ENCODE data around the gene DENND5A.

The DENND5A gene

GRCh38 chr11:9138133-9138453 lies 127.1 kb downstream of the DENND5A start:
- Histone ChIP-seq H3K27ac (ENCODE audit: low read depth, low read length) (no peak overlapping the region), H3K4me3 (ENCODE audit: low read depth, low read length) (no peak overlapping the region), H3K36me3 (ENCODE audit: control insufficient read depth, insufficient read depth, low read length) (peaks cover 71% of the 10 kb centered on the region), H3K4me1 (ENCODE audit: control insufficient read depth, insufficient read depth, low read length) (peaks cover 8% of the 10 kb centered on the region), H3K27me3 (ENCODE audit: control insufficient read depth, insufficient read depth, low read length) (no peaks in the 10 kb centered on the region), H3K9ac (ENCODE audit: low read length) (no peak overlapping the region), H3K9me3 (ENCODE audit: control insufficient read depth, insufficient read depth, low read depth, low read length) (no peaks in the 10 kb centered on the region)

GRCh38 chr11:9137293-9138132 lies 127.6 kb downstream of the DENND5A start:
- no peaks in the 10 kb centered on the region for H3K9me3 ChIP-seq (ENCODE audit: control insufficient read depth, insufficient read depth, low read depth, low read length)
- no peak overlapping the region for H3K27ac ChIP-seq (ENCODE audit: low read depth, low read length)
- H3K36me3 ChIP-seq (ENCODE audit: control insufficient read depth, insufficient read depth, low read length), result peaks cover 65% of the 10 kb centered on the region

GRCh38 chr11:9136741-9137140 lies 128.4 kb downstream of the DENND5A start:
- peaks cover 8% of the 10 kb centered on the region for H3K4me1 ChIP-seq (ENCODE audit: control insufficient read depth, insufficient read depth, low read length)
- no peak overlapping the region for H3K9ac ChIP-seq (ENCODE audit: low read length)
- peaks cover 58% of the 10 kb centered on the region for H3K36me3 ChIP-seq (ENCODE audit: control insufficient read depth, insufficient read depth, low read length)
- H3K27ac ChIP-seq (ENCODE audit: low read depth, low read length), result no peak overlapping the region
- H3K4me3 ChIP-seq (ENCODE audit: low read depth, low read length), result no peak overlapping the region
- H3K27me3 ChIP-seq (ENCODE audit: control insufficient read depth, insufficient read depth, low read length), result no peaks in the 10 kb centered on the region
- no peaks in the 10 kb centered on the region for H3K9me3 ChIP-seq (ENCODE audit: control insufficient read depth, insufficient read depth, low read depth, low read length)

More at GRCh38 chr11:9137293-9138132, 127.6 kb downstream of the DENND5A start:
- Histone ChIP-seq H3K27me3 (ENCODE audit: control insufficient read depth, insufficient read depth, low read length) (no peaks in the 10 kb centered on the region), H3K4me3 (ENCODE audit: low read depth, low read length) (no peak overlapping the region), H3K4me1 (ENCODE audit: control insufficient read depth, insufficient read depth, low read length) (peaks cover 8% of the 10 kb centered on the region), H3K9ac (ENCODE audit: low read length) (no peak overlapping the region)

- Histone ChIP-seq H3K4me1 (ENCODE audit: control insufficient read depth, insufficient read depth, low read length) (peaks cover 11% of the 10 kb centered on the region), H3K4me3 (ENCODE audit: low read depth, low read length) (no peak overlapping the region), H3K27ac (ENCODE audit: low read depth, low read length) (no peak overlapping the region), H3K9ac (ENCODE audit: low read length) (no peak overlapping the region), H3K9me3 (ENCODE audit: control insufficient read depth, insufficient read depth, low read depth, low read length) (no peaks in the 10 kb centered on the region), H3K27me3 (ENCODE audit: control insufficient read depth, insufficient read depth, low read length) (no peaks in the 10 kb centered on the region), H3K36me3 (ENCODE audit: control insufficient read depth, insufficient read depth, low read length) (peaks cover 33% of the 10 kb centered on the region)
Measured at GRCh38 chr11:9133956-9134355, 131.2 kb downstream of the DENND5A start.

GRCh38 chr11:9132203-9132878 lies 132.8 kb downstream of the DENND5A start:
- no peak overlapping the region for H3K4me3 ChIP-seq (ENCODE audit: low read depth, low read length)
- no peak overlapping the region for H3K27ac ChIP-seq (ENCODE audit: low read depth, low read length)
- H3K9ac ChIP-seq (ENCODE audit: low read length), result no peak overlapping the region
- peaks cover 3% of the 10 kb centered on the region; the same call in 1 of the 2 replicates for H3K4me1 ChIP-seq (ENCODE audit: control insufficient read depth, insufficient read depth, low read length)
- H3K9me3 ChIP-seq (ENCODE audit: control insufficient read depth, insufficient read depth, low read depth, low read length), result peaks cover 5% of the 10 kb centered on the region; the same call in 1 of the 2 replicates
- H3K27me3 ChIP-seq (ENCODE audit: control insufficient read depth, insufficient read depth, low read length), result no peaks in the 10 kb centered on the region
- H3K36me3 ChIP-seq (ENCODE audit: control insufficient read depth, insufficient read depth, low read length), result peaks cover 19% of the 10 kb centered on the region

- no peak overlapping the region for H3K27ac ChIP-seq (ENCODE audit: low read depth, low read length)
- peaks cover 5% of the 10 kb centered on the region; the same call in 1 of the 2 replicates for H3K9me3 ChIP-seq (ENCODE audit: control insufficient read depth, insufficient read depth, low read depth, low read length)
- H3K4me1 ChIP-seq (ENCODE audit: control insufficient read depth, insufficient read depth, low read length), result peaks cover 3% of the 10 kb centered on the region; the same call in 1 of the 2 replicates
- H3K36me3 ChIP-seq (ENCODE audit: control insufficient read depth, insufficient read depth, low read length), result peaks cover 3% of the 10 kb centered on the region; the same call in 1 of the 2 replicates
- H3K27me3 ChIP-seq (ENCODE audit: control insufficient read depth, insufficient read depth, low read length), result no peaks in the 10 kb centered on the region
- no peak overlapping the region for H3K4me3 ChIP-seq (ENCODE audit: low read depth, low read length)
- H3K9ac ChIP-seq (ENCODE audit: low read length), result no peak overlapping the region
Measured at GRCh38 chr11:9130297-9130696, 134.9 kb downstream of the DENND5A start.

- peaks cover 5% of the 10 kb centered on the region; the same call in 1 of the 2 replicates for H3K9me3 ChIP-seq (ENCODE audit: control insufficient read depth, insufficient read depth, low read depth, low read length)
- H3K27me3 ChIP-seq (ENCODE audit: control insufficient read depth, insufficient read depth, low read length), result no peaks in the 10 kb centered on the region
- no peak overlapping the region for H3K27ac ChIP-seq (ENCODE audit: low read depth, low read length)
- H3K4me3 ChIP-seq (ENCODE audit: low read depth, low read length), result no peak overlapping the region
- peaks cover 5% of the 10 kb centered on the region for H3K4me1 ChIP-seq (ENCODE audit: control insufficient read depth, insufficient read depth, low read length)
- H3K36me3 ChIP-seq (ENCODE audit: control insufficient read depth, insufficient read depth, low read length), result no peaks in the 10 kb centered on the region; the same call in 1 of the 2 replicates
- no peak overlapping the region for H3K9ac ChIP-seq (ENCODE audit: low read length)
Measured at GRCh38 chr11:9126636-9127035, 138.5 kb downstream of the DENND5A start.

GRCh38 chr11:9125185-9125886 lies 139.8 kb downstream of the DENND5A start:
- Histone ChIP-seq H3K27ac (ENCODE audit: low read depth, low read length) (no peak overlapping the region), H3K9ac (ENCODE audit: low read length) (no peak overlapping the region), H3K4me1 (ENCODE audit: control insufficient read depth, insufficient read depth, low read length) (peaks cover 13% of the 10 kb centered on the region), H3K27me3 (ENCODE audit: control insufficient read depth, insufficient read depth, low read length) (no peaks in the 10 kb centered on the region), H3K4me3 (ENCODE audit: low read depth, low read length) (no peak overlapping the region), H3K36me3 (ENCODE audit: control insufficient read depth, insufficient read depth, low read length) (no peaks in the 10 kb centered on the region), H3K9me3 (ENCODE audit: control insufficient read depth, insufficient read depth, low read depth, low read length) (peaks cover 5% of the 10 kb centered on the region; the same call in 1 of the 2 replicates)

GRCh38 chr11:9123595-9124304 lies 141.4 kb downstream of the DENND5A start:
- Histone ChIP-seq H3K9me3 (ENCODE audit: control insufficient read depth, insufficient read depth, low read depth, low read length) (peaks cover 5% of the 10 kb centered on the region; the same call in 1 of the 2 replicates), H3K4me1 (ENCODE audit: control insufficient read depth, insufficient read depth, low read length) (peaks cover 17% of the 10 kb centered on the region), H3K36me3 (ENCODE audit: control insufficient read depth, insufficient read depth, low read length) (no peaks in the 10 kb centered on the region), H3K27ac (ENCODE audit: low read depth, low read length) (no peak overlapping the region), H3K4me3 (ENCODE audit: low read depth, low read length) (no peak overlapping the region), H3K27me3 (ENCODE audit: control insufficient read depth, insufficient read depth, low read length) (no peaks in the 10 kb centered on the region), H3K9ac (ENCODE audit: low read length) (no peak overlapping the region)

- H3K4me1 ChIP-seq (ENCODE audit: control insufficient read depth, insufficient read depth, low read length), result peaks cover 17% of the 10 kb centered on the region
- H3K36me3 ChIP-seq (ENCODE audit: control insufficient read depth, insufficient read depth, low read length), result no peaks in the 10 kb centered on the region
- H3K27me3 ChIP-seq (ENCODE audit: control insufficient read depth, insufficient read depth, low read length), result no peaks in the 10 kb centered on the region
- H3K4me3 ChIP-seq (ENCODE audit: low read depth, low read length), result no peak overlapping the region
- H3K9me3 ChIP-seq (ENCODE audit: control insufficient read depth, insufficient read depth, low read depth, low read length), result no peaks in the 10 kb centered on the region
- no peak overlapping the region for H3K27ac ChIP-seq (ENCODE audit: low read depth, low read length)
- H3K9ac ChIP-seq (ENCODE audit: low read length), result no peak overlapping the region
Measured at GRCh38 chr11:9121469-9121796, 143.7 kb downstream of the DENND5A start.

All from HUES6 (cell line).